Measurements from ENCODE around the gene MRPS17.
"Not testable (repeated sequence)": the region's sequence is repeated elsewhere in the genome, so short reads cannot be mapped to it uniquely, and the experiment has no call there.

MRPS17 gene

DNA sequence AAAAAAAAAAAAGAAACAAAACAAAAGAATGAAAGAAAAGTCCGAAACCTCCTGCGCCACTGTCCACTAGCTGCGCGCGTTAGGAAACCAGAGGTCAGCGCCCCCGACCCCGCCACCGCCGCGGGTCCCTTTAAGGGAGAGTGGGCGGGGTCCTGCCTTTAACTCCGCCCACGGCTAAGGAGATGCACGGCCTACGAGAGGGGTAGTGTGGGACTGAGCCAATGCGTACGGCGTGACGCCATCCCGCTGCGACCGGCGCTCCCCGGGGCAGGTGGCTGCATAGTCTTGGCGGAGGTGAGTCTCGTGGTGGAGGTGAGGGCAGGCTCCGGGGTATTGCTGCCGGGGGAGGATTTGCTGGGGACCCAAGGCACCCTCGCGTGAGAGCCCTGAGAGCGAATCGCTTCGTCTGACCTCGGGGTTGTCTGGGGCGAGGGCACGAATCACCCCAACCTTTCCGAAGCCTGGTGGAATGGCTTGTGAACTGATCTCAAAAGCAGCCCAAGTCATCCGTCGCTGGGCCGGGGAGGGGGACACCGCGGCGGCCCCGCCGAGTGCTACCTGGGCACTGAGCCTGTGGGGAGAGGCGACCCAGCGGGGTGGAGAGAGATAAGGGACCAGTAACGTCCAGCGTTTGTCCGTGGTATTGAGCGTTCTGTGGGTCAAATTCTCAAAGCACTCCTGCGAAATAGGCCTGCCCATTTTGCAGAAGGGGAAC, at the start of gene MRPS17:
MRPS17 (plus strand) TSS at position 241 of the 715 bp plus-strand sequence. CDS start 1,319 bp downstream, outside the sequence.
- Histone ChIP-seq H3K27me3 (replicated peaks; ENCODE audit: control insufficient read depth, insufficient read depth, low read length) (no peaks in the 10 kb centered on the region), H3K9me3 (ENCODE audit: control insufficient read depth, low read length) (no peaks in the 10 kb centered on the region), H3K36me3 (ENCODE audit: control insufficient read depth, insufficient read depth, low read length, severe bottlenecking) (peaks cover 6% of the 10 kb centered on the region), H3K4me3 (ENCODE audit: low read length) (peak within 1 kb of the TSS; percentile 97), H3K9ac (ENCODE audit: low read length) (peak within 1 kb of the TSS; percentile 93), H3K4me1 (ENCODE audit: control insufficient read depth, insufficient read depth, low read length) (no peaks in the 10 kb centered on the region)
- peak; percentile 94 for DNase-seq (ENCODE audit: low read depth)

- Histone ChIP-seq H3K9me3 (ENCODE audit: control insufficient read depth, low read length) (no peaks in the 10 kb centered on the region), H3K4me3 (ENCODE audit: low read length) (no peak overlapping the region), H3K9ac (ENCODE audit: low read length) (no peak overlapping the region), H3K4me1 (ENCODE audit: control insufficient read depth, insufficient read depth, low read length) (no peaks in the 10 kb centered on the region), H3K36me3 (ENCODE audit: control insufficient read depth, insufficient read depth, low read length, severe bottlenecking) (no peaks in the 10 kb centered on the region), H3K27me3 (replicated peaks; ENCODE audit: control insufficient read depth, insufficient read depth, low read length) (no peaks in the 10 kb centered on the region)
- DNase-seq (ENCODE audit: low read depth): no peak
Observed at GRCh38 chr7:55903985-55904759, 47.5 kb upstream of the MRPS17 start.

DNA sequence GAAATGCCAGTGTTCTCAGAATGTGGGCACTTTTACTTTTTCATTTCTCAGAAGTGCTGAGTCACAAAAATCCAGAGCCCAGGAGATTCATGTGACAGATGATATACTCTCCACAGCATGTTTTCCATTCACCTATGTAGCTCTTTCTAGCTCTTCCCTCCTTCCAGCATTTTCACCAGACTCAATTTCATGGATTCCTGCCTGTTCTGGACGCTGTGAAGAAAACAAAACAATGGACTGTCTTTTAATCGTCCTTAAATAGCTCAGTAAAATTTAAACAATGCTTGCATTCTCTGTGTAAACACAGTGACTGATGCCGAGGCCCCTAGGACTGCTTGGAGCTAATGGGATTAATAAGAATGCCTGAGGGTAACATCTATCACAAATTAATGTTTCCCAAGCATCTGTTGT, 38.9 kb upstream of the MRPS17 start:
- Histone ChIP-seq H3K4me3 (ENCODE audit: low read length) (no peak overlapping the region), H3K9me3 (ENCODE audit: control insufficient read depth, low read length) (no peaks in the 10 kb centered on the region), H3K36me3 (ENCODE audit: control insufficient read depth, insufficient read depth, low read length, severe bottlenecking) (no peaks in the 10 kb centered on the region), H3K4me1 (ENCODE audit: control insufficient read depth, insufficient read depth, low read length) (no peaks in the 10 kb centered on the region), H3K9ac (ENCODE audit: low read length) (no peak overlapping the region), H3K27me3 (replicated peaks; ENCODE audit: control insufficient read depth, insufficient read depth, low read length) (no peaks in the 10 kb centered on the region)
- DNase-seq (ENCODE audit: low read depth): peak; percentile 10

- no peak overlapping the region for H3K9ac ChIP-seq (ENCODE audit: low read length)
- no peaks in the 10 kb centered on the region for H3K36me3 ChIP-seq (ENCODE audit: control insufficient read depth, insufficient read depth, low read length, severe bottlenecking)
- H3K4me3 ChIP-seq (ENCODE audit: low read length): no peak overlapping the region
- H3K27me3 ChIP-seq (replicated peaks; ENCODE audit: control insufficient read depth, insufficient read depth, low read length): no peaks in the 10 kb centered on the region
- H3K9me3 ChIP-seq (ENCODE audit: control insufficient read depth, low read length): no peaks in the 10 kb centered on the region
- DNase-seq (ENCODE audit: low read depth): no peak
- H3K4me1 ChIP-seq (ENCODE audit: control insufficient read depth, insufficient read depth, low read length): no peaks in the 10 kb centered on the region
Observed at GRCh38 chr7:55917771-55918170, 33.9 kb upstream of the MRPS17 start.

DNA sequence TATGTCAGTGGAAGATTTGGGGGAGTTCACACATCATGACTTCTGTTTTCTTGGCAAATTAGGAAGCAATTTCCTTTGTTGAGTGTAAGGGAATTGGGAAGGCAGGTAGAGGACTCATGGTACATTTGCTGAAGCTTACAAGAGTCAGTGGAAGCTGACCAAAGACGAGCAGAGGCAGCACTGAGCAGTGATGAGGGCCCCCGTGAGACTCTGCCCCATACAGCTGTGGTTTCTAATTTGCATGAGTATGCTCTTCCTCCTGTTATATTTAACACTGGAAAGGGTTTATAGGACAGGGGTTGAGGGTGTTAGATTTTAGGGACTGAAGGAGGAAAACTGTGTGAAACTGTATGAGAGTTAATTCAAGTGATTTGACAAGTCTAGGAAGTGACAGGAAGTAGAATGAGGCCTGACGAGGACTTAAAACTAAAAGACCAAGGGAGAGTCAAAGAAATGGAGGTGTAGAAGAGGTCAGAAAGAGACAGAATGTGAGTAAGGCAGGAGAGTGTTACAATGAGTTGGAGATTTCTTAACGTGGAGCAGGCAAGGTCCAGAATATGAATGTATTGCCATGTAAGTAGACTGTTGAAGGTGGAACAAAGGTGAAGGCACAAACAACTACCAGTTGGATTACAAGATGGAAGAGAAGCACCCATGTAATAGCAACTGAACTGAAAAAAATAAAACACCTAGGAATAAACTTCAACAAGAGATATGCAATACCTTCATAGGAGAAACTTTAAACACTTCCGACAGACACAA, 23.5 kb upstream of the MRPS17 start:
- Histone ChIP-seq H3K27me3 (replicated peaks; ENCODE audit: control insufficient read depth, insufficient read depth, low read length) (no peaks in the 10 kb centered on the region), H3K9ac (ENCODE audit: low read length) (no peak overlapping the region), H3K4me3 (ENCODE audit: low read length) (no peak overlapping the region), H3K4me1 (ENCODE audit: control insufficient read depth, insufficient read depth, low read length) (no peaks in the 10 kb centered on the region), H3K36me3 (ENCODE audit: control insufficient read depth, insufficient read depth, low read length, severe bottlenecking) (no peaks in the 10 kb centered on the region), H3K9me3 (ENCODE audit: control insufficient read depth, low read length) (no peaks in the 10 kb centered on the region)
- no peak for DNase-seq (ENCODE audit: low read depth)

DNA sequence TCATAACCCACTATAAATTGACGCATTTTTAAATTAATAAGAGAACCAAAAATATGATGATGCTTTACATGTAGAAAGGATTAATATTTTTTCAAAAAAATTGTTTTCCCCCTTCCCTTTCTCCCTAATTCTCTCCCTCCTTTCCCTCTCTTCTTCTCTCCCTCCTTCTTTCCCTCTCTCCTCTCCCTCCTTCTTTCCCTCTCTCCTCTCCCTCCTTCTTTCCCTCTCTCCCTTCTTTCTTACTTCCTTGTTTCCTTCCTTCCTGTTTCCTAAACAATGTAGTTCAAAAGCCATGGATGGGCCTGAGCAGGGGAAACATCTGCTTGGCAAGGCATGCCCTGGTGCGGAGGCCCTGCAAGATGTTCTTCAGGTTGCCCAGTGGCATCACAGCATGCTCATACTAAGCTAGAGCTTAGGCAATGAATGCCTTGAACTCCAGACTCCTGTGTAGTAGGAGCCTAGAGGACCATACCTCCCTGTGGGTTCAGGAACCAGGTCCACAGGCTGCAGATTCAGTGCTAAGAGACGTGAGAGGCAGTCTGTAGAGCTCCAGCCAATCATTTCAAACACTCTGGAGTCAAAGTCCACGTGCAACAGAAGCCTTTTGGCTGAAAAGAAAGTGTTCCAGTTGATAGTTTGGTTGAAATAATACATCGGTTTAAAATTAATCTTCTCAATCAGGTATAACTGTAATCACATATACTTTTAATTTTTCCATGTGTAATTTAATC, 20.1 kb upstream of the MRPS17 start:
- H3K27me3 ChIP-seq (replicated peaks; ENCODE audit: control insufficient read depth, insufficient read depth, low read length): no peaks in the 10 kb centered on the region
- no peaks in the 10 kb centered on the region for H3K4me1 ChIP-seq (ENCODE audit: control insufficient read depth, insufficient read depth, low read length)
- no peaks in the 10 kb centered on the region for H3K36me3 ChIP-seq (ENCODE audit: control insufficient read depth, insufficient read depth, low read length, severe bottlenecking)
- no peak for DNase-seq (ENCODE audit: low read depth)
- H3K9ac ChIP-seq (ENCODE audit: low read length): no peak overlapping the region
- H3K4me3 ChIP-seq (ENCODE audit: low read length): no peak overlapping the region
- peaks cover 11% of the 10 kb centered on the region for H3K9me3 ChIP-seq (ENCODE audit: control insufficient read depth, low read length)

DNA sequence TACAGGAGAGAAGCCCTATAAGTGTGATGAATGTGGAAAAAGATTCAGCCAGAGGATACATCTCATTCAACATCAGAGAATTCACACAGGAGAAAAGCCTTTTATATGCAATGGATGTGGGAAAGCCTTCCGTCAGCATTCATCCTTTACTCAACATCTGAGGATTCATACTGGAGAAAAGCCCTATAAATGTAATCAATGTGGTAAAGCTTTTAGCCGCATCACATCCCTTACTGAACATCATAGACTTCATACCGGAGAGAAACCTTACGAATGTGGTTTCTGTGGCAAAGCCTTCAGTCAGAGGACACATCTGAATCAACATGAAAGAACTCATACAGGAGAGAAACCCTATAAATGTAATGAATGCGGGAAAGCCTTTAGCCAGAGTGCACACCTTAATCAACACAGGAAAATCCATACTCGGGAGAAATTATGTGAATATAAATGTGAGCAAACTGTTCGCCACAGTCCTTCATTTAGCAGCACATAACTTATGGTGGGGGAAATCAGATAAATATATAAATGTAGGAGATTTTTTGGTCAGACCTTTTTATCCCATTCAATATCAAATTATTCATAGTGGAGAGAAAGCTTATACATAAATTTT, 12.1 kb upstream of the MRPS17 start:
- no peaks in the 10 kb centered on the region for H3K4me1 ChIP-seq (ENCODE audit: control insufficient read depth, insufficient read depth, low read length)
- DNase-seq (ENCODE audit: low read depth): no peak

GRCh38 chr7:55946545-55946944, 5.1 kb upstream of the MRPS17 start:
- Histone ChIP-seq H3K36me3 (ENCODE audit: control insufficient read depth, insufficient read depth, low read length, severe bottlenecking) (no peaks in the 10 kb centered on the region), H3K9me3 (ENCODE audit: control insufficient read depth, low read length) (peaks cover 12% of the 10 kb centered on the region), H3K4me3 (ENCODE audit: low read length) (no peak overlapping the region), H3K4me1 (ENCODE audit: control insufficient read depth, insufficient read depth, low read length) (no peaks in the 10 kb centered on the region), H3K27me3 (replicated peaks; ENCODE audit: control insufficient read depth, insufficient read depth, low read length) (no peaks in the 10 kb centered on the region), H3K9ac (ENCODE audit: low read length) (no peak overlapping the region)
- no peak for DNase-seq (ENCODE audit: low read depth)

More for the DNA sequence above, 12.1 kb upstream of the MRPS17 start:
- H3K36me3 ChIP-seq (ENCODE audit: control insufficient read depth, insufficient read depth, low read length, severe bottlenecking): no peaks in the 10 kb centered on the region
- H3K4me3 ChIP-seq (ENCODE audit: low read length): peak overlapping the region; percentile 1
- peaks cover 59% of the 10 kb centered on the region for H3K9me3 ChIP-seq (ENCODE audit: control insufficient read depth, low read length)
- H3K27me3 ChIP-seq (replicated peaks; ENCODE audit: control insufficient read depth, insufficient read depth, low read length): no peaks in the 10 kb centered on the region
- no peak overlapping the region for H3K9ac ChIP-seq (ENCODE audit: low read length)

DNA sequence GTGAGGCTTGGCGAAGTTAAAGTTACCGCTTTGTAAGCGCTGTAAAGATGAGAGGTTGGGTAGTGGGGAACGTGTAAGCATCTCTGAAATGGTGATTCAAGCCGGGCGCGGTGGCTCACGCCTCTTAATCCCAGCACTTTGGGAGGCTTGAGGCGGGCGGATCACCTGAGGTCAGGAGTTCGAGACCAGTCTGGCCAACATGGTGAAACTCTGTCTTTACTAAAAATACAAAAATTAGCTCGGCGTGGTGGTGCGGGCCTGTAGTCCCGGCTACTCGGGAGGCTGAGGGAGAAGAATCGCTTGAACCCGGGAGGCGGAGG, 635 bp downstream of the MRPS17 start:
- peak overlapping the region; percentile 97 for H3K4me3 ChIP-seq (ENCODE audit: low read length)
- H3K27me3 ChIP-seq (replicated peaks; ENCODE audit: control insufficient read depth, insufficient read depth, low read length); DNase-seq (ENCODE audit: low read depth); H3K36me3 ChIP-seq (ENCODE audit: control insufficient read depth, insufficient read depth, low read length, severe bottlenecking); H3K9me3 ChIP-seq (ENCODE audit: control insufficient read depth, low read length); H3K4me1 ChIP-seq (ENCODE audit: control insufficient read depth, insufficient read depth, low read length): not testable (repeated sequence)
- peak overlapping the region; percentile 93 for H3K9ac ChIP-seq (ENCODE audit: low read length)

- Histone ChIP-seq H3K9ac (ENCODE audit: low read length) (no peak overlapping the region), H3K36me3 (ENCODE audit: control insufficient read depth, insufficient read depth, low read length, severe bottlenecking) (peaks cover 6% of the 10 kb centered on the region), H3K9me3 (ENCODE audit: control insufficient read depth, low read length) (no peaks in the 10 kb centered on the region), H3K4me3 (ENCODE audit: low read length) (no peak overlapping the region), H3K4me1 (ENCODE audit: control insufficient read depth, insufficient read depth, low read length) (no peaks in the 10 kb centered on the region), H3K27me3 (replicated peaks; ENCODE audit: control insufficient read depth, insufficient read depth, low read length) (no peaks in the 10 kb centered on the region)
- DNase-seq (ENCODE audit: low read depth): no peak
Observed at GRCh38 chr7:55953707-55954475, 2.2 kb downstream of the MRPS17 start.
